Measurements from ENCODE around the gene CAMTA1.

Gene CAMTA1

GRCh38 chr1:7253988-7254587, 468.8 kb downstream of the CAMTA1 start:
- DNase-seq (ENCODE audit: low read depth, low spot score) = no peak

- no peak for DNase-seq (ENCODE audit: low read depth, low spot score)
These were observed 470.2 kb downstream of the CAMTA1 start for GRCh38 chr1:7255303-7256058.

DNA sequence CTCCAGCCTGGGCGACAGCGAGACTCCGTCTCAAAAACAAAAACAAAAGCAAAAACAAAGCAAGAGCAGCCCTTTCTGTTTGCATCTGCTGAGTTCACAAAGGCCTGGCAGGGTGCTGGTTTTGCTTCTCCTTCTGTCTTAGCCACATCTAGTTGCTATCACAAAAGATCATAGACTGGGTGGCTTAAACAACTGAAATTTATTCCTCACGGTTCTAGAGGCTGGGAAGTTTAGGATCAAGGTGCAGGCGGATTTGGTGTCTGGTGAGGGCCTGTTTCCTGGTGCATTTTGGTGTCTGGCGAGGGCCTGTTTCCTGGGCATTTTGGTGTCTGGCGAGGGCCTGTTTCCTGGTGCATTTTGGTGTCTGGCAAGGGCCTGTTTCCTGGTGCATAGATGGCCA, 471.3 kb downstream of the CAMTA1 start:
- DNase-seq (ENCODE audit: low read depth, low spot score) = no peak

GRCh38 chr1:7257225-7257624, 472.0 kb downstream of the CAMTA1 start:
- DNase-seq (ENCODE audit: low read depth, low spot score) = no peak

- no peak for DNase-seq (ENCODE audit: low read depth, low spot score)
These were observed 473.4 kb downstream of the CAMTA1 start for GRCh38 chr1:7258589-7259135.

DNA sequence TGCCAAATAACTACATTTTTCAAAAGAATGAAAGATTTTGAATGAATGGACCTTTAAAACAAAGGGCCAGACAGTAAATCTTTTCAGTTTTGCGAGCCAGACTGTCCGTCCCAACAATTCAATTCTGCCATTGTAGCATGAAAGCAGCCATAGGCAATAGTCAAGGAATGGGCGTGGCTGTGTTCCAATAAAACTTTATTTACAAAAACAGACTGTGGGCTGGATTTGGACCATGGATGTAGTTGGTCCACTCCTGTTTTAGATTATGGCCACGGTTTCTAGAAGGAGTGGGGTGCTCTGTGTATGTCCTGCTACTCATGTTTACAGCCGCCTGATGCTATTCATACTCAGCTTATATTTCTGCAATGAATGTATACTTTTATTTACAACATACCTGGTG, 474.7 kb downstream of the CAMTA1 start:
- DNase-seq (ENCODE audit: low read depth, low spot score) = no peak

DNA sequence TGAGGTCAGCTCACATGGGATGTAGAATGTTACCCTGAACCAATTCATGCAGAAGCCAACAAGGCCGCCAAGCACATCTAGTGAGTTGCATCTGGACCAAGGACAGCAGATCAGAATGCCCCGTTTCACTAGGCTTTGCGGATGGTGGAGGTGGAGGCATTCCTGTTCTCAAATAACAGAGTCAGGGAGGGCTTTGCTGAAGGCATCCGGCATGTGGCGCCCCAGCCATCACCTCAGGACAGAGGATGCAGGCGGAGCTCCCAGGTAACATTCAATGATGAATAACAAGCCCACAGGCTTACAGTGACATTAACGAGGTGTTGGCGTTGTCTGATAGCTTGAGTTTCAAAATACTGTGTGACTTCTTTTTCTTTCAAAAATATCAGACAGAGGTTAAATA, 476.2 kb downstream of the CAMTA1 start:
- DNase-seq (ENCODE audit: low read depth, low spot score) = no peak

DNA sequence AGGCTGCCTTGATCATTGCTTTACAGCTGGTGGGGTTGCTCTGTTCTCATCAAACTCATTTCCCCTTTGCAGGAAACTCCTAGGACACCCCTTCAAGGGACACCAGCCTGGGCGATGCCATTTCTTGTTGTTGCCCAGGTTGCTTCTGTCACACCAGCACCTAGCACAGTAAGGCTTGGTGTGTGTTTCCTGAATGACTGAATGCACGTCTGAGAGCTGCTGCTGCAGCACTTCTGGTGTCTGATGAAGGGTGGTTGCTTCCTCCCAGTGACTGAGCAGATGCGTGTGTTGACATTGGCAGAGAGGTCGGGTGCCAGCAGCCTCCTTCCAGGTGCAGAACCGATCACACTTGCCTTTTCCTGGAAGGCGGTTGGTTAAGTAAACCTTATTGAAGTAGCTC, 477.4 kb downstream of the CAMTA1 start:
- no peak for DNase-seq (ENCODE audit: low read depth, low spot score)

DNA sequence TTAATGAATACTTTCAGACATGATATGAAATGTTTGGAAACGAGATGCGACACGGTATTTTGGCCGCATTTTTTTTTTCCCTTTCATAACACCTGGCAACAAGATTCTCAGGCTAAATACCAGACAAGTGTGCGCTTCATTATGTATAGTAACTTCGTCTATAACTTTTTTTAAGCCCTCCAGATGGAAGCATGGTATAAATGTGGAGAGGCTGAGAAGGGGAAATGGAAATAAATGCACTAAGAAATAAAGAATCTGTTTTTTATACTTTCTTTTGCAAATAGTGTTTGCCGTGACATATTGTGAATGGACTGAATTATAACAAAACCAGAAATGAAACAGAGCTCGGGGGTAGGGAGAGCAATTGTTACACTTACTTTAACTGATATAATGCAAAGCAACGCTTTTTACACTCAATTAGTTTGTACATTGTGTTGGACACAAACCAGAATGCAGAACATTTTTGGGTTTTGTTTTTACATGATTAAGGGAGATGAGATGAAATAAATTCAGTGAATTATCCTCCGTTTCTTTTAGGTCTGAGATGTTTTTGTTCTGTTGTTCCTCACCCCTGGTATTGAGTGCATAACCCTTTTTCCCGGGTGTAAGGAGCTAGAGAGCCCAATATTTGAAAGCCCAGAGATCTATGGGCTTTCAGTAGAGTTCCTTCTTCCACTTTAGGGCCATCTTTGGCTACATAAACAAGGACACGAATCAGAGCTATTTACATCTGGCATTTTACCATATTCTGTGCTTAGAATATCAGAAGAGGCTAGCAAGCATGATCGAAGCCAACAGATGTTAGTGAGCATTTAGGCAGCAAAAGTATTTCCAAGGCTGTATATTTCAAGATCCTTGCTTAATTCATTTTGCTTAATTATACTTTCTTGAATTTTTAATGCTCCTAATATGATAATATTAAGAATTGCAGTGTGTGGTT, 478.0 kb downstream of the CAMTA1 start:
- DNase-seq (ENCODE audit: low read depth, low spot score) = no peak

DNA sequence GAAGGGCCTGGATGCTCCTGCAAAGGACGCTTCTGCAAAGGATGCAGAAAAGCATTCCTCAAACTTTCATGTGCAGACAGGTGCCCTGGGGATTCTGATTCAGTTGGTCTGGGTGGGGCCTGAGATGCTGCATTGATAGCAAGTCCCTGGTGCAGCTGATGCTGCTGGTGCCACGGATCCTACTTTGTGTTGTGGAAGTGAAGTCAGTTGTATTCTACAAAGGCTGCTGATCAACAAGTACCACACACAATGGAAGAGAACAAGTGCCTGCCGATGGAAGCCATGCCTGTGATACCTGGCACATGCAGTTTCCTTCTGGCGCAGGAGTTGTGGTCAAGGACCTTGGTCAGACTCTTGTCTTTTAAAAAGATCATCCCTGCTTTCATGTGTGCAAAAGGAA, 478.8 kb downstream of the CAMTA1 start:
- DNase-seq (ENCODE audit: low read depth, low spot score) = no peak

GRCh38 chr1:7265771-7266371, 480.6 kb downstream of the CAMTA1 start:
- DNase-seq (ENCODE audit: low read depth, low spot score) = no peak

- DNase-seq (ENCODE audit: low read depth, low spot score) = no peak
These were observed 481.3 kb downstream of the CAMTA1 start for GRCh38 chr1:7266561-7266960.

GRCh38 chr1:7267493-7267892, 482.2 kb downstream of the CAMTA1 start:
- DNase-seq (ENCODE audit: low read depth, low spot score) = no peak

DNA sequence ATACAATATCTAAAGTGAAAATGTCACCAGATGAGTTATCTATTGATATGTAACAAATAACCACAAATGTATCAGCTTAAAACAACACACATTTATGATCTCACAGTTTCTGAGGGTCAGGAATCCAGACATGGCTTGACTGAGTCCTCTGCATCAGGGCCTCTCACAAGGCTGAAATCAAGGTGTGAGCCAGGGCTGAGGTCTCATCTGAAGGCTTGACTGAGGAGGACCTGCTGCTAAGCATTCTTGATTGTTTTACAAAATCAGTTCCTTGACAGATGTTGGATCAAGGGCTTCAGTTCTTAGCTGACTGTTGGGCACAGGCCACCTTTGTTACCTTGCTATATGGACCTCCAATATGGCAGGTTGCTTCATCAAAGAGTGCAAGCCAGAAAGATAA, 483.7 kb downstream of the CAMTA1 start:
- DNase-seq (ENCODE audit: low read depth, low spot score) = no peak

- DNase-seq (ENCODE audit: low read depth, low spot score) = no peak
These were observed 484.3 kb downstream of the CAMTA1 start for GRCh38 chr1:7269525-7269924.

DNA sequence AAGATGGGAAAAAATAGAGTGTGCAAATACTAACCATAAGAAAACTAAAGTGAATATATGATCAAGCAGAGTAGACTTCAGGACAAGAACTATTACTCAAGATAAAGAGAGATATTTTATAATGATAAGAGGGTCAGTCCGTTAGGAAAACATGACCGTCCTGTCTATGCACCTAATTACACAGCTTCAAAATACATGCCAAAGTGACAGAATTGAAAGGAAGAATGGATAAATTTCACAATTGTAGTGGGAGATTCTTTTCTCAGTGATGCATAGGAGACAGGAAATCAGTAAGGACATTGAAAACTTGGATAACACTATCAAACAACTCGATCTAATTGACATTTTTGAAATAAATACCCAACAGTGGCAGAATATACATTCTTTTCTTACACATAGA, 489.0 kb downstream of the CAMTA1 start:
- no peak for DNase-seq (ENCODE audit: low read depth, low spot score)

DNA sequence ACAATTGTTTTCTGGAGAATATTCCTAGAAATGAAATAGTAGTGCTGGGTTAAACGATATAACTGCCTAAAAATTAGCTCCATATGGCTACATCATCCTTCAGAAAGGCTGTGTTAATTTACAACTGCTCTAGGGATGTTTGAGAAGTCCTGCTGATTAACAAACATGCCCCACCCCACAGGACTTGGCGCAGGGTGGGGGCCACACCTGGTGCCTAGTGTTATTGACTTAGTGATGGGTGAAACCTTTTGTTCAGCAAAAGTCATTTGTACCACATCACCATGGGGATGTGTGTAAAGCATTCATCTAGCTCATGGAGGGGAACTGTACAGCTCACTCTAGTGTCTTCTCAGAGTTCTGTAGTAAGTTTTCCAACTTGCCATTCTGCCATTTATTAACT, 492.8 kb downstream of the CAMTA1 start:
- DNase-seq (ENCODE audit: low read depth, low spot score) = no peak

- DNase-seq (ENCODE audit: low read depth, low spot score) = no peak
These were observed 493.8 kb downstream of the CAMTA1 start for GRCh38 chr1:7278827-7279765.

DNA sequence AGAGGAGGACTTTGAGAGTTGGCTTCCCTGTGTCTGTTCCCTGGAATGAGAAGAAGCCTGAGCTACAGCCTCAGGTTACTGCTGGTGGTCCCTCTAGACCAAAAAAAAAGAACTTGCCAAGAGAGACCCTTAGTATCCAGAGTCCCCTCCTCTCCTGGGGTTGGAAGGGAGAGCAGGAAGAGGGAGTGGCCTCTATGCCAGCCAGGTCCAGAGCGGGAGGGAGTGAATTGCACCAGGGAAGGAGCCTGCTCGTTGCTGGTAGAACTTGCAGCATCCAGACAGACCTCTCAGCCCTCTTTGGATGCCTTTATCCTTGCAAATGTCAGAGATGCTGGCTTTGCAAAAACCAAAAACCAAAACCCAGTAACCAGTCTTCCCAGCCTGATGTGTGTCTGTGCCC, 494.5 kb downstream of the CAMTA1 start:
- no peak for DNase-seq (ENCODE audit: low read depth, low spot score)

DNA sequence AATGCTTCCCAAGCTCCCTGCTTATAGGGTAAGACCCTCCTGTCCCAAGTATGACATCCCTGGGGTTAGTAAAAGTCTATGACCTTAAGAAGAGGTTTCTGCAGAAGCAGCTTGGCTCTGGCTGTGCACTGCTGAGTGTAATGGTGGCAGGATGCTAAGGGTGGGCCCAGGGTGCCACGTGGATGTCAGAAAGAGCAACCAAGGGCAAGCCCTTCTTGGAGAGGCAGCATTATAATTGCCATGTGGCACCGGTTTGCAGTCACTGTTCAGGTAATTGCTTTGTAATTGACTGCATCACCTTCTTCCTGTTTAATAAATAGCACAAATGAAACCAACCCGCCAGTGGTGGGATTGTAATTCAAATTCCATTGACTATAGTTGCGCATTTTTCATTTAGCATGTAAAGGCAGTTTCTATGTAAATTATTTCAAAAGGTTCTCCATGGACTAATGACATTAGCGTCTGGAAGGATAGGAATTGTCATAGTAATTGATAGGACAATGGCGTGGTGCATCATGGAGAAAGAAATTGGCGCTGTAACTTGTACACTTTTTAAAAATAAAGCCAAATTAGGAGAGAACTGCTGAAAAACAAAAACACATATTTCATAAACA, 495.2 kb downstream of the CAMTA1 start:
- DNase-seq (ENCODE audit: low read depth, low spot score) = no peak

Measured in iPS DF 19.7 (cell line).